ENCODE data around the gene MAGEH1. TPM values are rescaled to one million over a fixed set of nuclear protein-coding genes. Genes with fewer than 3 reads are reported as not detected.
"Not testable (repeated sequence)": the region's sequence is repeated elsewhere in the genome, so short reads cannot be mapped to it uniquely, and the experiment has no call there.

Gene MAGEH1
- total RNA-seq = 10 to 100 TPM; 17.4 to 17.8 TPM

DNA sequence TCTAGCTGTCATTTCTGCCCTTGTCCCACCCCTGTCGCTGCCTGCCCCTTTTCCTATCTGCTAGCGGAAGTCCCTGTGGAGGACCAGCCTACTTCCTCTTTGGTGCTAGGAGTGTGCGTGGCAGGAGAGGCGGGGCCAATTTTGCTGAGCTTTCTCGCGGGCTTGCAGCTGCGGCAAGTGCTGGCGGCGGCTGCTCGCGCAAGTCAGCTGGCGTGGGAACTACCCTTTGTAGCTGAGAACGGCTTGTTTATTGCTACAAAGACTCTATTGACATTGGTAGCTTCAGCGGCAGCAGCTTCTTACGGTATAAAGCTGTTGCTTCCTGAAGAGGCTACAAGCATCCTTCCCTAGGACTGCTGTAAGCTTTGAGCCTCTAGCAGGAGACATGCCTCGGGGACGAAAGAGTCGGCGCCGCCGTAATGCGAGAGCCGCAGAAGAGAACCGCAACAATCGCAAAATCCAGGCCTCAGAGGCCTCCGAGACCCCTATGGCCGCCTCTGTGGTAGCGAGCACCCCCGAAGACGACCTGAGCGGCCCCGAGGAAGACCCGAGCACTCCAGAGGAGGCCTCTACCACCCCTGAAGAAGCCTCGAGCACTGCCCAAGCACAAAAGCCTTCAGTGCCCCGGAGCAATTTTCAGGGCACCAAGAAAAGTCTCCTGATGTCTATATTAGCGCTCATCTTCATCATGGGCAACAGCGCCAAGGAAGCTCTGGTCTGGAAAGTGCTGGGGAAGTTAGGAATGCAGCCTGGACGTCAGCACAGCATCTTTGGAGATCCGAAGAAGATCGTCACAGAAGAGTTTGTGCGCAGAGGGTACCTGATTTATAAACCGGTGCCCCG, at the start of gene MAGEH1:
MAGEH1 (plus strand) TSS at position 138 of the 843 bp plus-strand sequence; CDS start at position 386, 248 bp downstream.
- CTCF ChIA-PET = interaction anchor here (1.9 kb wide), 1 partner anchor 266 kb away, joined by 9 read pairs; the partner anchor contains the start of gene RRAGB
- peak; percentile 87 for DNase-seq
- no peaks in the 10 kb centered on the region for H3K27me3 Mint-ChIP-seq (ENCODE audit: low read depth)
- intact Hi-C loops (cut with micrococcal nuclease) = no loop called here
- H3K4me3 Mint-ChIP-seq = peak within 1 kb of the TSS; percentile 94
- H3K9me3 Mint-ChIP-seq = no peaks in the 10 kb centered on the region
- H3K4me1 Mint-ChIP-seq (ENCODE audit: low read depth) = peaks cover 5% of the 10 kb centered on the region
- H3K27ac Mint-ChIP-seq = peak within 1 kb of the TSS; percentile 92
- H3K36me3 Mint-ChIP-seq (ENCODE audit: low read depth) = peaks cover 3% of the 10 kb centered on the region

- H3K4me1 Mint-ChIP-seq (ENCODE audit: low read depth); intact Hi-C loops (cut with micrococcal nuclease); H3K36me3 Mint-ChIP-seq (ENCODE audit: low read depth); H3K27me3 Mint-ChIP-seq (ENCODE audit: low read depth); H3K4me3 Mint-ChIP-seq; H3K9me3 Mint-ChIP-seq; H3K27ac Mint-ChIP-seq: not testable (repeated sequence)
- CTCF ChIA-PET = interaction anchor here (1.2 kb wide), 1 partner anchor 822 kb away, joined by 4 read pairs; no protein-coding TSS in a partner anchor
- peak; percentile 30 for DNase-seq
Observed at GRCh38 chrX:55427079-55427478, 24.8 kb upstream of the MAGEH1 start.

- H3K27ac Mint-ChIP-seq; H3K4me1 Mint-ChIP-seq (ENCODE audit: low read depth); DNase-seq; H3K27me3 Mint-ChIP-seq (ENCODE audit: low read depth); H3K9me3 Mint-ChIP-seq; CTCF ChIA-PET; H3K36me3 Mint-ChIP-seq (ENCODE audit: low read depth); H3K4me3 Mint-ChIP-seq; intact Hi-C loops (cut with micrococcal nuclease): not testable (repeated sequence)
Observed at GRCh38 chrX:55443468-55443867, 8.5 kb upstream of the MAGEH1 start.

DNA sequence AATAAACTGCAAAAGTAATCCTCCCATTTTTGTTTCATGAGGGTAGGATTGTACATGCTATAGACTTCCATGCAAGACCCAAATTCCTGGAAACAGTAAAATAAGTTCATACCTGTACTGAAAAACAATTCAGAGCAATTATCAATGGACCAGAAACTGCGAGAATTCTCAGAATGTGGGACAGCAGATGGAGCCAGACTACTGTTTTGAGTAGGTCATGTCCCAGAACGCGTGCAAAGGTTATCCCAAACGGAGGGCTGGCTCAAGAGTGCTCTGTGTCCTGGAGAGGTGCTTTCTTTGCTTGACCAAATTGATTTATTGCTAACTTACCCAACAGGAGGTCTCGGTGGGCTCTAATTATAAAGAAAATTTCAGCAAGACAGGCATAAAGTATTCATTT, 1.7 kb upstream of the MAGEH1 start:
- H3K27me3 Mint-ChIP-seq (ENCODE audit: low read depth) = no peaks in the 10 kb centered on the region
- CTCF ChIA-PET = no interaction called here
- no peak overlapping the region for H3K4me3 Mint-ChIP-seq
- peak; percentile 4 for DNase-seq
- no peaks in the 10 kb centered on the region for H3K9me3 Mint-ChIP-seq
- H3K27ac Mint-ChIP-seq = no peak overlapping the region
- intact Hi-C loops (cut with micrococcal nuclease) = no loop called here
- peaks cover 5% of the 10 kb centered on the region for H3K4me1 Mint-ChIP-seq (ENCODE audit: low read depth)
- H3K36me3 Mint-ChIP-seq (ENCODE audit: low read depth) = peaks cover 3% of the 10 kb centered on the region

DNA sequence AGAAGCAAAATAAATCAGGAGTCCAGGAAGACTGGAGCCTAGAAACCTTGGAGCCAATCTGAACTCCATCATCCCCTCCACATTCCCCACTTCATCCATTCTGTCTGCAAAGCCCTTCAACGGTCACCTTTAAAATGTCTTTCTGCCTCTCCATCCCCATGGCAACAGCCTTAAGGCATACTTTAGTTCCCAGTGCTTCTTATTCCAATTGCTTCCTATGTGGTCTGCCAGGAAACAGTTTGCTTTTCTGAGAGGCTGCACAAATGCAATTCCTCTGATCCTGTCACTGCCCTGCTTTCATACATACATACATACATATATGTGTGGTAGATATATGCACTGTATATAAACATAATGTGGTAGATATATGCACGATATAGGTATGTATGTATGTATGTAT, 786 bp upstream of the MAGEH1 start:
- no peaks in the 10 kb centered on the region for H3K27me3 Mint-ChIP-seq (ENCODE audit: low read depth)
- no peak overlapping the region for H3K27ac Mint-ChIP-seq
- DNase-seq = no peak
- intact Hi-C loops (cut with micrococcal nuclease) = no loop called here
- peaks cover 3% of the 10 kb centered on the region for H3K36me3 Mint-ChIP-seq (ENCODE audit: low read depth)
- peaks cover 5% of the 10 kb centered on the region for H3K4me1 Mint-ChIP-seq (ENCODE audit: low read depth)
- CTCF ChIA-PET = interaction anchor here (1.9 kb wide), 1 partner anchor 267 kb away, joined by 9 read pairs; the partner anchor contains the start of gene RRAGB
- H3K9me3 Mint-ChIP-seq = no peaks in the 10 kb centered on the region
- H3K4me3 Mint-ChIP-seq = peak overlapping the region; percentile 94

DNA sequence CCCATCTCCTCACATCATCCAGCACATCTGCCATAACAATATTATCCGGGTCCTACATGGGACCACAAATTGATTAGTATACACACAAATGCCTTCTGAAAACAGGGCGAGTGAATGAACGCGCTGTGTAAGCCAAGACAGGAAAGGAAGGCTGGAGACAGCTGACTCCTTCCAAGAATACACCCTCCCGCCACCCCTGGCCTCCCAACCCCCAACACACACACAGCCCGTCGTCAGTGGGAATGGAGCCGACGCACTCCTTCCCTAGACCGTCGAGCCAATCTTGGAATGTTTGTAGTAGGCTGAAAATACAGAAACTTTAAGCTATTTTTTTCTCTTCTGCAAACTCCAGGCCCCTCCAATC, 319 bp upstream of the MAGEH1 start:
- CTCF ChIA-PET = interaction anchor here (1.9 kb wide), 1 partner anchor 267 kb away, joined by 9 read pairs; the partner anchor contains the start of gene RRAGB
- no peaks in the 10 kb centered on the region for H3K9me3 Mint-ChIP-seq
- intact Hi-C loops (cut with micrococcal nuclease) = no loop called here
- peak overlapping the region; percentile 92 for H3K27ac Mint-ChIP-seq
- no peaks in the 10 kb centered on the region for H3K27me3 Mint-ChIP-seq (ENCODE audit: low read depth)
- peaks cover 5% of the 10 kb centered on the region for H3K4me1 Mint-ChIP-seq (ENCODE audit: low read depth)
- peak overlapping the region; percentile 94 for H3K4me3 Mint-ChIP-seq
- DNase-seq = no peak
- H3K36me3 Mint-ChIP-seq (ENCODE audit: low read depth) = peaks cover 3% of the 10 kb centered on the region

GRCh38 chrX:55452833-55453124, 852 bp downstream of the MAGEH1 start:
- Mint-ChIP-seq H3K27me3 (ENCODE audit: low read depth) (no peaks in the 10 kb centered on the region), H3K36me3 (ENCODE audit: low read depth) (peaks cover 3% of the 10 kb centered on the region), H3K4me1 (ENCODE audit: low read depth) (peaks cover 5% of the 10 kb centered on the region), H3K27ac (peak overlapping the region; percentile 92), H3K9me3 (no peaks in the 10 kb centered on the region), H3K4me3 (peak overlapping the region; percentile 94)
- peak; percentile 4 for DNase-seq
- intact Hi-C loops (cut with micrococcal nuclease) = no loop called here
- CTCF ChIA-PET = interaction anchor here (1.9 kb wide), 1 partner anchor 266 kb away, joined by 9 read pairs; the partner anchor contains the start of gene RRAGB

DNA sequence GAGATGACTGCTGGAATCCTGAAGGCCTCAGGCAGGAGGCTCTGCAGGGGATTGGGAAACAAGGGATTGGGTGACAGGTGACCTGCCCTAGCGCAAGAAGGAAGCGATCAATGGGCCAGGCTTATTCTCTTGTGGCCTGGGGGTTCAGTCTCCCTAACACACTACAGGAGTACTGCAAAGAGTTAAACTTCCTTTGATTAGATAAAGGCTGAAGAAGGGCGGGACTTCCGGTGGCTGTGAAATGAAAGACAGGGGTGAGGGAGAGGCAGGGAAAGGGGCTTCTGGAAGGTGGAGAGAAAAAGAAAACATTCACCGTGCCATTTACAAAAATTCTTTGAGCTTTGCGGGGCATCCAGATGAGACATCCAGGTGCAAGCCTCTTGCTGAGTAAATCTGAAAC, 3.8 kb downstream of the MAGEH1 start:
- H3K9me3 Mint-ChIP-seq; H3K27ac Mint-ChIP-seq; CTCF ChIA-PET; H3K4me1 Mint-ChIP-seq (ENCODE audit: low read depth); DNase-seq; H3K27me3 Mint-ChIP-seq (ENCODE audit: low read depth); H3K36me3 Mint-ChIP-seq (ENCODE audit: low read depth); H3K4me3 Mint-ChIP-seq; intact Hi-C loops (cut with micrococcal nuclease): not testable (repeated sequence)

DNA sequence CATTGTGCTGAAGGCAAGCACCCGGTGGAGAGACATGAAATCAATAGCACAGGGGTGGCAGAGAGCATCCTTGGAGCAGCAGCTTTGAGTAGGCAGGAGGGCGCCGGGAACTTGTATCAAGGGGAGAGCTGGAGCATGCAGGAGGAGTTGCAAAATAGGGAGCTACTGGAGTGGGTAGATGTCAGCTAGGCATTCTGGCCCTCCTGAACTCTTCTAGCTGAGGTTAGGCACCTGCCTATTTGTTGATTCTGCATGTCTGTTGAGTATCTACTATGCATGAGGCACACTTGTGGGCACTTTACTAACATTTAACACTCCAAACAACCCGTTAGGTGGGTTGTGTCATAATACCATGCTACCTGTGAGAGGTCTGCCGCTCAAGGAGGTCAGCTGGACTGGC, 7.5 kb downstream of the MAGEH1 start:
- H3K27ac Mint-ChIP-seq; H3K9me3 Mint-ChIP-seq; intact Hi-C loops (cut with micrococcal nuclease); DNase-seq; CTCF ChIA-PET; H3K4me3 Mint-ChIP-seq; H3K4me1 Mint-ChIP-seq (ENCODE audit: low read depth); H3K36me3 Mint-ChIP-seq (ENCODE audit: low read depth); H3K27me3 Mint-ChIP-seq (ENCODE audit: low read depth): not testable (repeated sequence)

GRCh38 chrX:55459926-55460325, 8.0 kb downstream of the MAGEH1 start:
- CTCF ChIA-PET; intact Hi-C loops (cut with micrococcal nuclease); H3K27me3 Mint-ChIP-seq (ENCODE audit: low read depth); H3K4me3 Mint-ChIP-seq; H3K4me1 Mint-ChIP-seq (ENCODE audit: low read depth); H3K36me3 Mint-ChIP-seq (ENCODE audit: low read depth); H3K9me3 Mint-ChIP-seq; H3K27ac Mint-ChIP-seq; DNase-seq: not testable (repeated sequence)

- H3K27me3 Mint-ChIP-seq (ENCODE audit: low read depth); CTCF ChIA-PET; H3K36me3 Mint-ChIP-seq (ENCODE audit: low read depth); DNase-seq; H3K4me3 Mint-ChIP-seq; H3K27ac Mint-ChIP-seq; intact Hi-C loops (cut with micrococcal nuclease); H3K4me1 Mint-ChIP-seq (ENCODE audit: low read depth); H3K9me3 Mint-ChIP-seq: not testable (repeated sequence)
Observed at GRCh38 chrX:55464050-55464449, 12.1 kb downstream of the MAGEH1 start.

DNA sequence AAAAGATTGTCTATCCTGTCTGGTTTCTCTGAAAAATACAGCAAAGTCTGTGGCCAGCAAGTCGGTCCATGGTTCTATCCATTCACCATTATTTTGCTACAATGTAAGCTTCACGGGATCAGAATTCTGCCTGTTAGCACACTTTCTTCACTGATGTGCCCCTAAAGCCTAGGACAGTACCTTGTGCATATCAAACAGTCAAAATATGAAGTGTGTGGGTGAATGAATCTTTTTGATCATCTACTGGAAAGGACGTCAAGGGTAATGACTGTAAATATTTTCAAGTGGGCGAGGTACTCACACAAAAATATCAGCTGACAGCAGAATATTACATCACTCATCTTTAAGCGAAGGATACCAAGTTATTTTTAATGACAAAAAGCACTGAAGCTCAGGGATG, 13.2 kb downstream of the MAGEH1 start:
- intact Hi-C loops (cut with micrococcal nuclease); H3K4me1 Mint-ChIP-seq (ENCODE audit: low read depth); H3K27me3 Mint-ChIP-seq (ENCODE audit: low read depth); DNase-seq; H3K4me3 Mint-ChIP-seq; H3K27ac Mint-ChIP-seq; H3K36me3 Mint-ChIP-seq (ENCODE audit: low read depth); H3K9me3 Mint-ChIP-seq; CTCF ChIA-PET: not testable (repeated sequence)

DNA sequence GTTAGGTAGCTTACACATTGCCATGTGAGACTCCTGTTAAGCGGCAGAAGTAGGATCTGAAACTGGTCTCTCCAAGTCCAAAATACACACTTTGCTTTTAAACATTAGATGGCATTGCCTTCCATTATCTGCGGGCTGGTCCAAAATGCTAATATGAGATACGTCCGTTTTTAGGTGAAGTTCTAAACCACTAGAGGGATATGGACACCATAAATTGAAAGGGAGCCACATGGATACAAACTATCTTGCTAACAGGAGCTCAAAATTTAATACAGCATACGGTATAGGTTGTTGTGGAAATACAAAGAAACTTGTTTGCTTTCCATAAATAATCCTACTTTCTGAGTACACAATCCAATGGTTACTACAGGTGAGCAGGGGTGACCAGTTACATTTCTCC, 13.9 kb downstream of the MAGEH1 start:
- H3K27me3 Mint-ChIP-seq (ENCODE audit: low read depth); H3K4me1 Mint-ChIP-seq (ENCODE audit: low read depth); H3K9me3 Mint-ChIP-seq; H3K4me3 Mint-ChIP-seq; DNase-seq; H3K36me3 Mint-ChIP-seq (ENCODE audit: low read depth); H3K27ac Mint-ChIP-seq; intact Hi-C loops (cut with micrococcal nuclease); CTCF ChIA-PET: not testable (repeated sequence)
